GM13977 (cell line): ENCODE results near the gene RNF144A.

Experiments used
- DNase-seq: peaks from one replicate; pipeline ENCODE4 v3.0.0; 2012; ENCODE audit warnings: low spot score
- CTCF ChIP-seq: IDR thresholded peaks from 2 replicates; pipeline ENCODE4 v1.5.1; 2012; ENCODE audit warnings: mild to moderate bottlenecking, control low read depth; ENCODE audit not compliant: insufficient read depth; ENCODE audit errors: extremely low read depth, missing control alignments
- in situ Hi-C: fragments of 300-500 bp; cut with MboI; formaldehyde crosslinking; loops from one replicate; pipeline ENCODE4 v1.12.0; 2022; ENCODE audit warnings: low sequenced_read_pairs, low pct_unique_long_range_greater_than_20kb, mixed read lengths, inconsistent platforms; ENCODE audit not compliant: unreplicated experiment

The RNF144A gene

GRCh38 chr2:7017671-7018281 is 100.6 kb downstream of the RNF144A start:
- in situ Hi-C loops = no loop called here
- DNase-seq = no peak
- no peak for TF ChIP-seq CTCF

- DNase-seq = no peak
- TF ChIP-seq CTCF = no peak
- in situ Hi-C loops = no loop called here
Measured at GRCh38 chr2:7018282-7018701, 101.1 kb downstream of the RNF144A start.

GRCh38 chr2:7018767-7019166 is 101.6 kb downstream of the RNF144A start:
- in situ Hi-C loops = no loop called here
- DNase-seq = no peak
- TF ChIP-seq CTCF = no peak

GRCh38 chr2:7019191-7019590 is 102.0 kb downstream of the RNF144A start:
- DNase-seq = no peak
- in situ Hi-C loops = no loop called here
- TF ChIP-seq CTCF = no peak

- in situ Hi-C loops = no loop called here
- no peak for DNase-seq
- TF ChIP-seq CTCF = no peak
Measured at GRCh38 chr2:7020059-7020458, 102.8 kb downstream of the RNF144A start.

GRCh38 chr2:7020468-7020867 is 103.3 kb downstream of the RNF144A start:
- in situ Hi-C loops = no loop called here
- TF ChIP-seq CTCF = no peak
- DNase-seq = no peak
